GM10847 (cell line): Measurements from ENCODE around the gene RAD51AP1.

Experiments
- POLR2A ChIP-seq: IDR thresholded peaks from 2 replicates; pipeline ENCODE4 v1.6.1; 2011; ENCODE audit not compliant: insufficient read length; ENCODE audit errors: extremely low read depth

Gene RAD51AP1

DNA sequence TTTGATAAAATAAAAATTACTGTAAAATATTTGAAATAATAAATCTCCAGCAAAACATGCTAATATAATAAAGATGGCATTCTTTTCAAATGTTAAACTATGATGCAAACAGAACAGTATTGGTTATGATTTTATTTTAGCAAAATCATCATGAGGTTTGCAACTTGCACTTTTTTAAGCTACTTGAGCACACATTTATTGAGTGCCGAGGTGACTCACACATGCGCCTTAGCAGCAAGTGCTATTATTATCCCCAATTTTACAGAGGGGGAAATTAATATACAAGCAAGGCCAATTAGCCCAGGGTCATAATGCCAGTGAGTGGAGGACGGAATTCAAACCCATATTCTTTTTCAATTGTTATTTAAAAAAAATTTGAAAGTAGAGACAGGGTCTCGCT is 30.6 kb downstream of the RAD51AP1 start:
- TF ChIP-seq POLR2A, result no peak

DNA sequence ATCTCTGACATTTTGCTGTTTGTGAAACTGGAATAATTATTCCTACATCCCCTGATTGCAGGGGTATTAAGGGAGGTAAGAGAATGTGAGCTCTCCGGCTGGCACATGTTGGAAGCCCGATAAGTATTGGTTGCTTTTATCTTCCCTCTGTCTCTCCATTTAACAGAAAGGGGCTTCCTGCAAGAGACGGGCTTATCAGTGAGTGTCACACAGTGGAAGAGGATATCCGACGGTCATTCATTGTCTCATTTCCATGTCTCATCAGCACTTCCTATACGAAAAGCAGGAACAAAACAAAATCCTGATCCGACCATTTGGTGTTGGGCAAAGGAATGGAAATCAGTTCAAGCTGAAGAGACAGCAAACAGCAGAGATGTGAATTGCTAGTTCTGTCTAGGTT is 34.0 kb downstream of the RAD51AP1 start:
- no peak for TF ChIP-seq POLR2A

- TF ChIP-seq POLR2A, result no peak
Measured at GRCh38 chr12:4579305-4580102, 40.8 kb downstream of the RAD51AP1 start.

- no peak for TF ChIP-seq POLR2A
Measured at GRCh38 chr12:4580281-4580688, 41.6 kb downstream of the RAD51AP1 start.

GRCh38 chr12:4584281-4584680 is 45.6 kb downstream of the RAD51AP1 start:
- no peak for TF ChIP-seq POLR2A

GRCh38 chr12:4584896-4585295 is 46.2 kb downstream of the RAD51AP1 start:
- no peak for TF ChIP-seq POLR2A

GRCh38 chr12:4586500-4586899 is 47.8 kb downstream of the RAD51AP1 start:
- no peak for TF ChIP-seq POLR2A

DNA sequence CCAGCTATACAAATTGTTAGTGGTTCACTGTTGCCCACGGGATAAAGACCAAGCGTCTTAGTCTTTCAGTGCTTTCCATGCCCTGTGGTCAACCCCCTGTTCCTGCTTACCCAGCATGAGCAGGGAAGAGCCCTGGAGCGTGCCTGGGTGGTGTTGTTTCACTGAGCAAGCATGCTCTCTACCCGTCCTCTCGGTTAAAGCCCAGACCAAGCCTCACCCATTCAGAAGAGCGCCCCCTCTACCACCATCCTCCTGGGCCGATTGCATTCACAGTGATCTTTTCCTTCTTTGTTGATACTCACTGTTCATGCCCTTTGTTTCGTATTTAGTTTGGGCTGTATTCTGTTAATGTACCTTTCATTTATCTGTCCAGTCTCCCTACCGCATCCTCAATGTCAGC is 48.4 kb downstream of the RAD51AP1 start:
- no peak for TF ChIP-seq POLR2A

DNA sequence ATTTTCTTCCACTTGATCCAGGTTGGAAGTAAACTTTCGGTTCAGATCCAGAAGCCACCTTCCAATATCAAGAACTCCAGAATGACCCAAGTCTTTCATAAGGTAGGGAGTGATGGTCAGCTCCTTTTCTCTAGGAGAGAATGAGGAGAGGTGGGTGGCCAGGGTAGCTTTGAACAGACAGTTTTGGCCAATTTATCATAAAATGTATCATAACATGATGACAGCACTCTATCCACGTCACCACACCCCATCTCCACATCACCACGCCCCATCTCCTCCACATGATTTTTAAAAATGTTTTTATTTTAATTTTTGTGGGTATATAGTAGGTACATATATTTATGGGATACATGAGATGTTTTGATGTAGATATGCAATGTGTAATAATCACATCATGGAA is 50.2 kb downstream of the RAD51AP1 start:
- TF ChIP-seq POLR2A, result no peak

DNA sequence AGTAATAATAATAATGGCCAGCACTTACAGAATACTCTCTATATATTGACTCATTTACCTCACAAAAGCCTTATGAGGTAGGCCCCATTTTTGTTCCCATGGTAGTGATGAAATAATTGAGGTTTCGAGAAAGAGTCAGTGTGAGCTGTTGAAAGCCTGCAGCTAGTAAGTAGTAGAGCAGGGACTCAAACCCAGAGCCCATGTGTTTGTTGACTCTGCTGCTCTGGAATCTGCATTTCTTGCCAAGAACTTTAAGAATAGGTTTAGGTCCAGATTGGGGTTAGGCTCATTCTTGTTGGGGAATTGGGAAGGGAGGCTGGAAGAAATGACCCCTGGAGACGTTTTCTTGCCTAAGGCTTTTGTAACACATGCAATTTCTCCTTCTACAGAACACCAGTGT is 51.3 kb downstream of the RAD51AP1 start:
- no peak for TF ChIP-seq POLR2A

DNA sequence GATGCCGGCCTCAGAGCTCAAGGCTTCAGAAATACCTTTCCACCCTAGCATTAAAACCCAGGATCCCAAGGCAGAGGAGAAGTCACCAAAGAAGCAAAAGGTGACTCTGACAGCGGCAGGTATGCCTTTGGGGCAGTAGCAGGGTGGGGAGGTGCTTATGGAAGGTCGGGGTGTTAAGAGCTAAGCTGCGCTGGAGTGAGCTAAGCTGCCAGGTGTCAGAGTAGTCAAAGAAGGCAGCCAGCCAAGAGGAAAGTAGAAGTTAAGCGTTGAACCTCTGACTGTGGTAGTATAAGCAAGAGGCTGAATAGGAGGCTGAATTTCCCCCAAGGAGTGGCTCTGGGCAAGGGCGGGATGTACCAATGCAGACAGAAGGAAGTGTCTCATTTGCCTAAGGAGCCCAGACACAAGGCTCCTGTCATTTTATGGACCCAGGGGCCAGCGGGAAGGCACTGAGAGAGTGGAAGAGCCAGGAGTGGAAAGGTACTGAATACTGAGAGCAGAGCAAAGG is 52.5 kb downstream of the RAD51AP1 start:
- TF ChIP-seq POLR2A, result no peak

DNA sequence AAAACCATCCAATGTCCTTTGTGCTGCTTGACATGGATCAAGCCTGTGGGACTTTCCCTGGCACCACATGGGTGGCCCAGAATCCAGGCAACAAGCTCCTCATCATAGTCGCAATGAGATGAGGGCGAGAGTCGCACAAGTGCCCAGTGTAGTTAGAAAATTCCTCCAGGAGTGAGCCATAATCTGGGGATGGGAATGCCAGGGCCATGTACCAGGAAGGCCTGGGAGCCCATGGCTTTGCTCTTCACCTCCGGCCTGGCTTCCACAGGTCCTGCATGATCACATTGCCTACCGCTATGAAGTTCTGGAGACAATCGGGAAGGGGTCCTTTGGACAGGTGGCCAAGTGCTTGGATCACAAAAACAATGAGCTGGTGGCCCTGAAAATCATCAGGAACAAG is 57.2 kb downstream of the RAD51AP1 start:
- TF ChIP-seq POLR2A, result no peak

DNA sequence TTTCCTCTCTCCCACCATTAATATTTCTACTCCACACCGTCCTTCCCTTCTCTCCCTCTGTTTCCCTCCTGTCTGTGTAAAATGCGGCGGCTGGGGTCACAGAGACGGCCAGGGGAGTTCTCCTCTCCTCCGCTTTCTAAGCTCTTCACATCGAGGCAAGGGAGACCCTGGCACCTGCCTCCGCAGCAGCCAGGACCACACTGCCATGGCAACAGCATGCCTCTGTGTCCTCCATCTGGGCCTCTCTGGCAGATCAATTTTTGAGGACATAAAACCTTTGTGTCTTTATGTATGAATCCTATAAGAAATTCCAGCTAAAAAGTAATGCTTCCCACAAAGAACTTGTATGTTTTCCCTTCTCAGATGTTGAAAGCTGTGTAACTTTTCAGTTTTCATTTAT is 64.7 kb downstream of the RAD51AP1 start:
- no peak for TF ChIP-seq POLR2A

- no peak for TF ChIP-seq POLR2A
Measured at GRCh38 chr12:4603946-4604345, 65.3 kb downstream of the RAD51AP1 start.

DNA sequence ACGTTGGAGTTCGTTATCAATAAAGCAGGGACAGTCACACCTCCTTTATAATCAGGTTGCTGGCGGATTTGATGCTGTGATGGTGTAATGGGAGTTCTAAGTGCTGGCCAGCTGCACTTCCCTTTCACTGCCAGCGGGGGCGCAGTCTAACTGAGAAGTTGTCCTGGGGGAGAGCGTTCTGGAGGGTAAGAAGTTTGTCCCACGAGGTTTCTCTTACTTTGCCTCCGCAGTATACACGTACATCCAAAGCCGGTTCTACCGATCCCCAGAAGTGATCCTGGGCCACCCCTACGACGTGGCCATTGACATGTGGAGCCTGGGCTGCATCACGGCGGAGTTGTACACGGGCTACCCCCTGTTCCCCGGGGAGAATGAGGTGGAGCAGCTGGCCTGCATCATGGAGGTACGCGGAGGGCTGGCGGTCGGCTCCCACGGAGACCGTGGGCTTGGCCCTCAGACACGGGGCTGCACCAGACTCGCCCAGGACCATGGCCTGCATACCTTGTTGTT is 66.0 kb downstream of the RAD51AP1 start:
- TF ChIP-seq POLR2A, result peak; percentile 39

GRCh38 chr12:4607056-4607455 is 68.4 kb downstream of the RAD51AP1 start:
- TF ChIP-seq POLR2A, result no peak

GRCh38 chr12:4609071-4609470 is 70.4 kb downstream of the RAD51AP1 start:
- no peak for TF ChIP-seq POLR2A
